Measurements from ENCODE around the gene DNAH1.
"Not testable (repeated sequence)": the region's sequence is repeated elsewhere in the genome, so short reads cannot be mapped to it uniquely, and the experiment has no call there.

DNAH1 gene

DNA sequence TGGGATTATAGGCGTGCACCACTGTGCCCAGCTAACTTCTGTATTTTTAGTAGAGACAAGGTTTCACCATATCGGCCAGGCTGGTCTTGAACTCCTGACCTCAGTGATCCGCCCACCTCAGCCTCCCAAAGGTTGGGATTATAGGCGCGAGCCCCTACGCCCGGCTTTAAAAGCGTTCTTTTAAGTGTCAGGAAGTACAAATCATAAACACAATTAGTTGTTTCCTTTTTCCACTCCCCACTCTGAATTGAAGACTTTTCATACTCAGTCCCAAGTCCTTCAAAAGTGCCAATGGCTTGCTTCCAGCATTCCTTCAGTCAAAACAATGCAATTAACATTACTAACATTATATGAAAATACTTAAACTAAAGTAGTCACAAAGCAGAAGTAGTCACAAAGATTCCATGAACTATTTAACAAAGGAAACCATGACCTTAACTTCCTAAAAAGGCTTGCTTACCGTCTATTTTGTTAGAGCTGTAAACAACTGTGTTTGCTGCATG lies 45.8 kb upstream of the DNAH1 start:
- no peak overlapping the region for H3K27ac ChIP-seq (ENCODE audit: low read length)
- no peaks in the 10 kb centered on the region for H3K9me2 ChIP-seq (replicated peaks; ENCODE audit: insufficient read depth, low read length)
- peaks cover 97% of the 10 kb centered on the region for H3K79me2 ChIP-seq (ENCODE audit: low read length)
- H3K4me1 ChIP-seq (ENCODE audit: low read length) = peaks cover 38% of the 10 kb centered on the region
- no peak overlapping the region for H3K9ac ChIP-seq (ENCODE audit: low read length)
- peaks cover 55% of the 10 kb centered on the region for H4K20me1 ChIP-seq (ENCODE audit: insufficient read depth, low read length)
- peaks cover 27% of the 10 kb centered on the region for H3F3A ChIP-seq (ENCODE audit: insufficient read depth, low read length)
- H2AFZ ChIP-seq (ENCODE audit: low read length) = no peak overlapping the region
- TF ChIP-seq EZH2phosphoT487 (IDR thresholded peaks at IDR 0.05; ENCODE audit: low read length) = no peak
- no peak for TF ChIP-seq CTCF (IDR thresholded peaks at IDR 0.05; ENCODE audit: low read length)
- no peak for TF ChIP-seq EZH2 (optimal IDR thresholded peaks at IDR 0.05; ENCODE audit: low read depth, low read length)
- H3K4me2 ChIP-seq (ENCODE audit: low read depth, low read length) = no peak overlapping the region
- H3K27me3 ChIP-seq (replicated peaks; ENCODE audit: insufficient read depth, low read length) = no peaks in the 10 kb centered on the region
- H3K4me3 ChIP-seq (ENCODE audit: low read length) = no peak overlapping the region
- peaks cover 27% of the 10 kb centered on the region for H3K36me3 ChIP-seq (replicated peaks; ENCODE audit: insufficient read depth, low read length)
- no peak for DNase-seq
- no peaks in the 10 kb centered on the region for H3K9me3 ChIP-seq (replicated peaks; ENCODE audit: insufficient read depth, low read length)

DNA sequence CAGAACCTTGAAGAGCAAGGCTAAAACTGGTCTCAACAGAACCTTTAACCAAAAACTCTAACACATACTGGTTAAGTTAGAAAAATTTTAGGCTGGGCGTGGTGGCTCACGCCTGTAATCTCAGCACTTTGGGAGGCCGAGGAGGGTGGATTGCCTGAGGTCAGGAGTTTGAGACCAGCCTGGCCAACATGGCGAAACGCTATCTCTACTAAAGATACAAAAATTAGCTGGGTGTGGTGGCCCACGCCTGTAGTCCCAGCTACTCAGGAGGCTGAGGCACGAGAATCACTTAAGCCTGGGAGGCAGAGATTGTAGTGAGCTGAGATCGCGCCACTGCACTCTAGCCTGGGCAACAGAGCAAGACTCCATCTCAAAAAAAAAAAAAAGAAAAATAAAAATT lies 43.9 kb upstream of the DNAH1 start:
- Histone ChIP-seq H3K27ac (ENCODE audit: low read length) (peak overlapping the region; percentile 42; the same call in 1 of the 2 replicates), H3K4me1 (ENCODE audit: low read length) (peaks cover 41% of the 10 kb centered on the region), H3F3A (ENCODE audit: insufficient read depth, low read length) (peaks cover 27% of the 10 kb centered on the region), H3K79me2 (ENCODE audit: low read length) (peaks cover 100% of the 10 kb centered on the region), H3K4me2 (ENCODE audit: low read depth, low read length) (peak overlapping the region; percentile 35), H4K20me1 (ENCODE audit: insufficient read depth, low read length) (peaks cover 62% of the 10 kb centered on the region), H3K36me3 (replicated peaks; ENCODE audit: insufficient read depth, low read length) (peaks cover 14% of the 10 kb centered on the region)
- not testable (repeated sequence) for DNase-seq; H3K4me3 ChIP-seq (ENCODE audit: low read length); H2AFZ ChIP-seq (ENCODE audit: low read length); H3K9ac ChIP-seq (ENCODE audit: low read length); H3K27me3 ChIP-seq (replicated peaks; ENCODE audit: insufficient read depth, low read length); H3K9me3 ChIP-seq (replicated peaks; ENCODE audit: insufficient read depth, low read length); H3K9me2 ChIP-seq (replicated peaks; ENCODE audit: insufficient read depth, low read length)

DNA sequence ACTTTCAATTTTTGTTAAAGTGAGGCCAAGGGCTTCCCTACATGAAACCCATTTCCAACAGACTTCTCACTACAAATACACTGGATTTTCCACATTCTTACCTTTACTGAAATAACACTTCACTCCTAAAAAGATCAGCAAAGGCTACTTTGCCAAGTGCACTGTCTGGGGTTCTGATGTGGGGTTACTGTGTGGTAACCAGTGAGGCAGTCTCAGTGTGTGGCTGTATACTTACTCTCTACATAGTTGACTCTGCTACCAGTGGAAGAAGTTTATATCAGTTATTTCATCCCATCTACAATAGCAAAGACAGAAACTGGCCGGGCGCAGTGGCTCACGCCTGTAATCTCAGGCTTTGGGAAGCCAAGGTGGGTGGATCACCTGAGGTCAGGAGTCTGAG lies 43.3 kb upstream of the DNAH1 start:
- Histone ChIP-seq H3K4me2 (ENCODE audit: low read depth, low read length) (peak overlapping the region; percentile 35; the same call in 1 of the 2 replicates), H4K20me1 (ENCODE audit: insufficient read depth, low read length) (peaks cover 62% of the 10 kb centered on the region), H3K27ac (ENCODE audit: low read length) (peak overlapping the region; percentile 6; the same call in 1 of the 2 replicates), H3K79me2 (ENCODE audit: low read length) (peaks cover 100% of the 10 kb centered on the region), H3K4me1 (ENCODE audit: low read length) (peaks cover 41% of the 10 kb centered on the region), H2AFZ (ENCODE audit: low read length) (no peak overlapping the region), H3K36me3 (replicated peaks; ENCODE audit: insufficient read depth, low read length) (peaks cover 12% of the 10 kb centered on the region), H3K9ac (ENCODE audit: low read length) (no peak overlapping the region), H3F3A (ENCODE audit: insufficient read depth, low read length) (peaks cover 27% of the 10 kb centered on the region), H3K27me3 (replicated peaks; ENCODE audit: insufficient read depth, low read length) (no peaks in the 10 kb centered on the region), H3K9me2 (replicated peaks; ENCODE audit: insufficient read depth, low read length) (no peaks in the 10 kb centered on the region), H3K4me3 (ENCODE audit: low read length) (no peak overlapping the region), H3K9me3 (replicated peaks; ENCODE audit: insufficient read depth, low read length) (no peaks in the 10 kb centered on the region)
- peak; percentile 5 for DNase-seq
- TF ChIP-seq CTCF (IDR thresholded peaks at IDR 0.05; ENCODE audit: low read length) = no peak
- TF ChIP-seq EZH2phosphoT487 (IDR thresholded peaks at IDR 0.05; ENCODE audit: low read length) = no peak
- no peak for TF ChIP-seq EZH2 (optimal IDR thresholded peaks at IDR 0.05; ENCODE audit: low read depth, low read length)

DNA sequence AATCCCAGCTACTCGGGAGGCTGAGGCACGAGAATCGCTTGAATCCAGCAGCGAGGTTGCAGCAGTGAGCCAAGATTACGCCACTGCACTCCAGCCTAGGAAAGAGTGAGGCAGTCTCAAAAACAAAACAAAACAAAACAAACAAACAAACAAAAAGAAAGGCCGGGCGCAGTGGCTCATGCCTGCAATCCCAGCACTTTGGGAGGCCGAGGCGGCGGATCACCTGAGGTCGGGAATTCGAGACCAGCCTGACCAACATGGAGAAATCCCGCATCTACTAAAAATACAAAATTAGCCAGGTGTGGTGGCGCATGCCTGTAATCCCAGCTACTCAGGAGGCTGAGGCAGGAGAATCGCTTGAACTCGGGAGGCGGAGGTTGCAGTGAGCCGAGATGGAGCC lies 41.3 kb upstream of the DNAH1 start:
- H3K9me3 ChIP-seq (replicated peaks; ENCODE audit: insufficient read depth, low read length); H3K27ac ChIP-seq (ENCODE audit: low read length); H3K9ac ChIP-seq (ENCODE audit: low read length); DNase-seq; H3K4me2 ChIP-seq (ENCODE audit: low read depth, low read length); H3K36me3 ChIP-seq (replicated peaks; ENCODE audit: insufficient read depth, low read length); H3K4me3 ChIP-seq (ENCODE audit: low read length); H2AFZ ChIP-seq (ENCODE audit: low read length); H3K9me2 ChIP-seq (replicated peaks; ENCODE audit: insufficient read depth, low read length); H3K27me3 ChIP-seq (replicated peaks; ENCODE audit: insufficient read depth, low read length): not testable (repeated sequence)
- Histone ChIP-seq H4K20me1 (ENCODE audit: insufficient read depth, low read length) (peaks cover 54% of the 10 kb centered on the region), H3K4me1 (ENCODE audit: low read length) (peaks cover 41% of the 10 kb centered on the region), H3K79me2 (ENCODE audit: low read length) (peaks cover 87% of the 10 kb centered on the region), H3F3A (ENCODE audit: insufficient read depth, low read length) (peaks cover 36% of the 10 kb centered on the region)
